Body of pancreas (tissue), 4 donors: Measurements from ENCODE around the gene CLK4. TPM values are rescaled to one million over a fixed set of nuclear protein-coding genes. Genes with fewer than 3 reads are reported as not detected.
"Not testable (repeated sequence)": the region's sequence is repeated elsewhere in the genome, so short reads cannot be mapped to it uniquely, and the experiment has no call there.

ENCODE experiments used
- ATAC-seq: fragments of 150-250 bp; one replicate; pipeline ENCODE4 v1.9.1; 2016
- DNase-seq, 4 donors: peaks; one replicate each; pipeline ENCODE4 v3.0.0-alpha.2; 2019
- H3K27ac ChIP-seq, 4 donors: fragments of 200-600 bp; sonication (generic); 1 replicate in 3 of 4; 2 replicates in 1 of 4; pipeline versions ENCODE4 v1.5.1 to v1.6.1; 2016 to 2019; ENCODE audit warnings: mild to moderate bottlenecking in 1 of 4, mixed read lengths in 1 of 4, moderate library complexity in 1 of 4
- H3K27me3 ChIP-seq, 2 donors: fragments of 200-600 bp; sonication (generic); one replicate each; pipeline ENCODE4 v1.6.0; 2016; ENCODE audit warnings: mild to moderate bottlenecking in 1 of 2
- H3K36me3 ChIP-seq, 2 donors: fragments of 200-600 bp; sonication (generic); replicated peaks in 1 of 2; 2 replicates each; pipeline ENCODE4 v1.5.1; 2016; ENCODE audit warnings: low read depth in 2 of 2; ENCODE audit not compliant: insufficient read depth in 1 of 2
- H3K4me1 ChIP-seq: fragments of 200-600 bp; sonication (generic); one replicate; pipeline ENCODE4 v1.6.0; 2016
- H3K4me3 ChIP-seq, 2 donors: fragments of 200-600 bp; sonication (generic); 1 replicate in 1 of 2; 2 replicates in 1 of 2; pipeline ENCODE4 v1.5.1; 2016 to 2019
- H3K9me3 ChIP-seq, 3 donors: fragments of 200-600 bp; sonication (generic); 1 replicate in 2 of 3; 2 replicates in 1 of 3; pipeline ENCODE4 v1.5.1; 2016
- POLR2A ChIP-seq, 3 donors: fragments of 450-650 bp; IDR thresholded peaks; one replicate each; pipeline ENCODE4 v1.6.1; 2016; ENCODE audit warnings: antibody characterized with exemption in 3 of 3, mild to moderate bottlenecking in 2 of 3
- WGBS, 2 donors: methylation state at CpG; one replicate each; pipeline ENCODE4 v1.1.5; 2017; 5-methylcytosine and 5-hydroxymethylcytosine counted together
- intact Hi-C: fragments of 100-400 bp; cut with DNase I; formaldehyde crosslinking; loops from one replicate; pipeline ENCODE4 v1.15.1; 2023
- total RNA-seq, 2 donors: library from RNA; depleted of rRNA; stranded (reverse); fragments of >200 nt; gene quantifications; one replicate each; pipeline ENCODE4 v1.1.0, GENCODE V29; 2016
- TF ChIP-seq, protein P1 (sequence below), 7 experiments: fragments of 450-650 bp in 4 of 7; fragments of 200-600 bp in 3 of 7; sonication (generic) in 3 of 7; IDR thresholded peaks; one replicate each; pipeline ENCODE4 v1.5.1; 2016 to 2019; ENCODE audit warnings: antibody characterized with exemption in 7 of 7

Gene CLK4
- total RNA-seq, 2 donors from 2014 or later = 46.5 to 49.0 TPM

GRCh38 chr5:178586396-178586795, 40.5 kb downstream of the CLK4 start:
- DNase-seq (no peak), ATAC-seq (no peak)
- Histone ChIP-seq H3K36me3 (no peaks in the 10 kb centered on the region), H3K9me3 (no peaks in the 10 kb centered on the region), H3K4me3 (no peak overlapping the region), H3K4me1 (peaks cover 14% of the 10 kb centered on the region), H3K27ac (no peak overlapping the region), H3K27me3 (peaks cover 0 to 11% of the 10 kb centered on the region in 2 donors)
- intact Hi-C loops = no loop called here
- WGBS, 2 donors = 81 to 93% methylated on average over 2 of the region's 2 CpGs
- TF ChIP-seq, protein P1, sequence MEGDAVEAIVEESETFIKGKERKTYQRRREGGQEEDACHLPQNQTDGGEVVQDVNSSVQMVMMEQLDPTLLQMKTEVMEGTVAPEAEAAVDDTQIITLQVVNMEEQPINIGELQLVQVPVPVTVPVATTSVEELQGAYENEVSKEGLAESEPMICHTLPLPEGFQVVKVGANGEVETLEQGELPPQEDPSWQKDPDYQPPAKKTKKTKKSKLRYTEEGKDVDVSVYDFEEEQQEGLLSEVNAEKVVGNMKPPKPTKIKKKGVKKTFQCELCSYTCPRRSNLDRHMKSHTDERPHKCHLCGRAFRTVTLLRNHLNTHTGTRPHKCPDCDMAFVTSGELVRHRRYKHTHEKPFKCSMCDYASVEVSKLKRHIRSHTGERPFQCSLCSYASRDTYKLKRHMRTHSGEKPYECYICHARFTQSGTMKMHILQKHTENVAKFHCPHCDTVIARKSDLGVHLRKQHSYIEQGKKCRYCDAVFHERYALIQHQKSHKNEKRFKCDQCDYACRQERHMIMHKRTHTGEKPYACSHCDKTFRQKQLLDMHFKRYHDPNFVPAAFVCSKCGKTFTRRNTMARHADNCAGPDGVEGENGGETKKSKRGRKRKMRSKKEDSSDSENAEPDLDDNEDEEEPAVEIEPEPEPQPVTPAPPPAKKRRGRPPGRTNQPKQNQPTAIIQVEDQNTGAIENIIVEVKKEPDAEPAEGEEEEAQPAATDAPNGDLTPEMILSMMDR (IDR thresholded peaks at IDR 0.05) = no peak
- no peak for TF ChIP-seq POLR2A (IDR thresholded peaks at IDR 0.05)

DNA sequence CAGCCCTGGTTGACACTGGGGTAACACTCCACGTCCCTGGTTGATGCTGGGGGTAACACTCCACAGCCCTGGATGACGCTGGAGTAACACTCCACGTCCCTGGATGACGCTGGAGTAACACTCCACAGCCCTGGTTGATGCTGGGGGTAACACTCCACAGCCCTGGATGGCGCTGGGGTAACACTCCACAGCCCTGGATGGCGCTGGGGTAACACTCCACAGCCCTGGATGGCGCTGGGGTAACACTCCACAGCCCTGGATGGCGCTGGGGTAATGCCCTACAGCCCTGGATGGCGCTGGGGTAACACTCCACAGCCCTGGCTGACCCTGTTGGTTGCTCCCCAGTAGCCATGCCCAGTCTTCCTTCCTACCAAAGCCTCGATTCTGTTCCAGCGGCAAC, 41.4 kb downstream of the CLK4 start:
- DNase-seq (peak in 2 of 4 donors; percentile 25 to 26), ATAC-seq (peak; percentile 47)
- H3K4me1 ChIP-seq = peaks cover 11% of the 10 kb centered on the region
- peaks cover 0 to 11% of the 10 kb centered on the region in 2 donors for H3K27me3 ChIP-seq
- intact Hi-C loops, H3K4me3 ChIP-seq, H3K36me3 ChIP-seq, H3K9me3 ChIP-seq, H3K27ac ChIP-seq: not testable (repeated sequence)
- WGBS, 2 donors = 67 to 77% methylated on average over 9 to 11 of the region's 11 CpGs

DNA sequence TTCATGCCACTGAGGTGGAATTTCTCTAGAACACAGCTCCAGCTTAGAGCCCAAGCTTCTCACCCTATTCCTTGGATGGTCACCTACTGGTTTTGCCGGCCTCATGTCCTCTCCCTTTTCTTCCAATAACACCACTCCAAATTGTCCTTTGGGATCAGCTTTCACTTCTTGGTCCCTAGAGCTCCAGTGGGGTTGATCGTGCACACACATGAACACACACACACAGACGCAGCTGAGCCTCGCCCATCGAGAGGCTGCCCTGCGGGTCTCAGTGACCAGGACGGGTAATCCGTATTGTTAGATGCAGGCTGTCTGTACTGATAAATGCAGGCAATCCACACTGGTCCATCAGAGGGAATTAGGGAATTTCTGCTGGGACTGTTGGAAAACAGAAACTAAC, 43.6 kb downstream of the CLK4 start:
- Histone ChIP-seq H3K9me3 (no peaks in the 10 kb centered on the region), H3K4me3 (no peak overlapping the region), H3K4me1 (no peaks in the 10 kb centered on the region), H3K36me3 (no peaks in the 10 kb centered on the region), H3K27me3 (no peaks in the 10 kb centered on the region), H3K27ac (no peak overlapping the region)
- TF ChIP-seq, protein P1 (IDR thresholded peaks at IDR 0.05) = no peak
- no peak for TF ChIP-seq POLR2A (IDR thresholded peaks at IDR 0.05)
- DNase-seq = no peak
- 68 to 77% methylated on average over 8 of the region's 8 CpGs for WGBS, 2 donors
- intact Hi-C loops = no loop called here
- ATAC-seq = no peak

- no peak for ATAC-seq
- H3K4me1 ChIP-seq = no peaks in the 10 kb centered on the region
Observed at GRCh38 chr5:178582291-178582690, 44.6 kb downstream of the CLK4 start.

DNA sequence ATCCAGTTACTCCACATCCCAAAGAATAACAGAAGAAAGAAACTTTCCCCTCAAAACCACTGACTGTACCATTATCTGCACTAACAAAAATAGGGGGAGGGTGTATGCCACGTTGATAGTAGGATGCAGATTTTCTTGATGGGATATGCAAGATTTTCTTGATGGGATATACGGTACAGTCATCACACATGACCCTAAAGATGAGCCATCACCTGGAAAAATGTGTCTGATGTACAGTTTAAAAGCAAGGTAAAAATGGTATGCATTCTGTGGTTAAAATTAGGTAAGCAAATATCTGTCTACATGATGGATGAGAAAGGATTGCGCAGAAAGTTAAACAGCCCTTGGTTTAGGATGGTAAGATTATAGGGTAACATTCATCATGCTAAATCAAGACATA, 45.2 kb downstream of the CLK4 start:
- no peaks in the 10 kb centered on the region for H3K36me3 ChIP-seq
- peaks cover 0 to 6% of the 10 kb centered on the region in 2 donors for H3K27me3 ChIP-seq
- intact Hi-C loops = no loop called here
- WGBS, 2 donors = 45 to 47% methylated on average over 3 of the region's 3 CpGs
- H3K9me3 ChIP-seq = no peaks in the 10 kb centered on the region
- no peak overlapping the region for H3K4me3 ChIP-seq
- no peak for TF ChIP-seq POLR2A (IDR thresholded peaks at IDR 0.05)
- no peak overlapping the region for H3K27ac ChIP-seq
- H3K4me1 ChIP-seq = peaks cover 6% of the 10 kb centered on the region
- no peak for ATAC-seq
- DNase-seq = no peak

More at GRCh38 chr5:178582291-178582690, 44.6 kb downstream of the CLK4 start:
- no peak for DNase-seq
- Histone ChIP-seq H3K27me3 (peaks cover 0 to 1% of the 10 kb centered on the region in 2 donors), H3K9me3 (no peaks in the 10 kb centered on the region), H3K36me3 (no peaks in the 10 kb centered on the region), H3K27ac (no peak overlapping the region), H3K4me3 (no peak overlapping the region)
- intact Hi-C loops = no loop called here
- no peak for TF ChIP-seq POLR2A (IDR thresholded peaks at IDR 0.05)
- 71 to 75% methylated on average over 8 to 13 of the region's 13 CpGs for WGBS, 2 donors

- Histone ChIP-seq H3K36me3 (no peaks in the 10 kb centered on the region), H3K4me1 (peaks cover 8% of the 10 kb centered on the region), H3K9me3 (no peaks in the 10 kb centered on the region), H3K27me3 (peaks cover 0 to 6% of the 10 kb centered on the region in 2 donors), H3K27ac (no peak overlapping the region), H3K4me3 (no peak overlapping the region)
- ATAC-seq = no peak
- no peak for DNase-seq
- no peak for TF ChIP-seq POLR2A (IDR thresholded peaks at IDR 0.05)
- TF ChIP-seq, protein P1 (IDR thresholded peaks at IDR 0.05) = no peak
- intact Hi-C loops = no loop called here
- 62 to 65% methylated on average over 15 of the region's 15 CpGs for WGBS, 2 donors
Observed at GRCh38 chr5:178580271-178580955, 46.4 kb downstream of the CLK4 start.
